GM12865 (cell line): ENCODE results near the gene NDUFA1.
"Not testable (repeated sequence)": the region's sequence is repeated elsewhere in the genome, so short reads cannot be mapped to it uniquely, and the experiment has no call there.

ENCODE experiments used
- DNase-seq: peaks from one replicate; pipeline ENCODE4 v3.0.0; 2010; ENCODE audit warnings: low read depth
- H3K4me3 ChIP-seq: 2 replicates; pipeline ENCODE4 v1.5.1; 2011; ENCODE audit warnings: mild to moderate bottlenecking, low read depth, low read length, control low read depth
- CTCF ChIP-seq: IDR thresholded peaks from 2 replicates; pipeline ENCODE4 v1.5.1; 2011; ENCODE audit warnings: low read length, control low read depth, low read depth, inconsistent platforms; ENCODE audit not compliant: insufficient read depth; ENCODE audit errors: missing control alignments

The NDUFA1 gene

GRCh38 chrX:119871599-119872395 lies at the start of gene NDUFA1, which contains the start of gene RNF113A:
Gene NDUFA1 (plus strand): TSS chrX:119871832. CDS start chrX:119871912, 80 bp downstream.
Gene RNF113A (minus strand): TSS chrX:119871733. CDS start chrX:119871613, 120 bp downstream.
- peak within 1 kb of the TSS; percentile 76 for H3K4me3 ChIP-seq
- no peak for TF ChIP-seq CTCF
- DNase-seq = peak; percentile 95

GRCh38 chrX:119824221-119824620 lies 47.4 kb upstream of the NDUFA1 start:
- DNase-seq, H3K4me3 ChIP-seq: not testable (repeated sequence)

GRCh38 chrX:119826399-119826959 lies 45.2 kb upstream of the NDUFA1 start:
- no peak for TF ChIP-seq CTCF

GRCh38 chrX:119828446-119828845 lies 43.2 kb upstream of the NDUFA1 start:
- no peak for TF ChIP-seq CTCF
- no peak for DNase-seq

More at GRCh38 chrX:119826399-119826959, 45.2 kb upstream of the NDUFA1 start:
- no peak overlapping the region for H3K4me3 ChIP-seq
- DNase-seq = peak; percentile 32

GRCh38 chrX:119833905-119834304 lies 37.7 kb upstream of the NDUFA1 start:
- H3K4me3 ChIP-seq = no peak overlapping the region
- no peak for DNase-seq
- TF ChIP-seq CTCF = no peak

More at GRCh38 chrX:119828446-119828845, 43.2 kb upstream of the NDUFA1 start:
- H3K4me3 ChIP-seq = no peak overlapping the region

- peak; percentile 98 for DNase-seq
- peak within 1 kb of the TSS; percentile 91 for H3K4me3 ChIP-seq
- TF ChIP-seq CTCF = no peak
These were observed 19.0 kb upstream of the NDUFA1 start, which contains the start of gene UPF3B for GRCh38 chrX:119852382-119853353. Gene UPF3B (minus strand): TSS chrX:119852963. CDS start chrX:119852928, 35 bp downstream.
